SU-DHL-6 (cell line): ENCODE data around the gene FGF9.

Source experiments
- H2AFZ ChIP-seq: fragments of 200-600 bp; sonication (generic); 2 replicates; pipeline ENCODE4 v1.6.1; 2014; ENCODE audit warnings: low read depth, mild to moderate bottlenecking, moderate library complexity, mixed read lengths, antibody characterized with exemption, low read length; ENCODE audit not compliant: severe bottlenecking
- H3F3A ChIP-seq: fragments of 200-600 bp; shearing (Covaris generic); 2 replicates; pipeline ENCODE4 v1.6.0; 2016; ENCODE audit warnings: antibody characterized with exemption, mild to moderate bottlenecking; ENCODE audit not compliant: insufficient read depth
- H3K27ac ChIP-seq: fragments of 200-600 bp; sonication (generic); 2 replicates; pipeline ENCODE4 v1.5.1; 2016; ENCODE audit warnings: low read depth, mild to moderate bottlenecking, low read length, moderate library complexity, mixed read lengths
- H3K27me3 ChIP-seq: fragments of 200-600 bp; sonication (generic), shearing (Covaris generic); 2 replicates; pipeline ENCODE4 v1.6.0; 2014; ENCODE audit warnings: mild to moderate bottlenecking, low read length
- H3K36me3 ChIP-seq: fragments of 200-600 bp; sonication (generic); 2 replicates; pipeline ENCODE4 v1.6.1; 2014; ENCODE audit warnings: mild to moderate bottlenecking, low read length, mixed read lengths
- H3K4me2 ChIP-seq: fragments of 300-600, 200-600 bp; shearing (Covaris generic), sonication (generic); 2 replicates; pipeline ENCODE4 v1.6.0; 2014; ENCODE audit warnings: low read length, low read depth, mild to moderate bottlenecking; ENCODE audit not compliant: poor library complexity, severe bottlenecking
- H3K4me3 ChIP-seq: fragments of 200-600 bp; sonication (generic); 2 replicates; pipeline ENCODE4 v1.5.1; 2014; ENCODE audit warnings: antibody characterized with exemption, low read length, mild to moderate bottlenecking, mixed read lengths; ENCODE audit not compliant: insufficient read depth, poor library complexity, severe bottlenecking
- H3K79me2 ChIP-seq: fragments of 200-600 bp; sonication (generic); 2 replicates; pipeline ENCODE4 v1.6.1; 2014; ENCODE audit warnings: mild to moderate bottlenecking, low read length, moderate library complexity; ENCODE audit not compliant: insufficient read depth
- H3K9ac ChIP-seq: fragments of 200-600 bp; sonication (generic); 2 replicates; pipeline ENCODE4 v1.7.0; 2014; ENCODE audit warnings: mild to moderate bottlenecking, low read length
- H3K9me2 ChIP-seq: fragments of 200-600 bp; sonication (generic); replicated peaks from 2 replicates; pipeline ENCODE4 v1.6.1; 2014; ENCODE audit warnings: low read length; ENCODE audit not compliant: insufficient read depth
- H3K9me3 ChIP-seq: fragments of 200-600 bp; sonication (generic); 2 replicates; pipeline ENCODE4 v1.6.1; 2014; ENCODE audit warnings: low read length, mixed read lengths; ENCODE audit not compliant: insufficient read depth
- H4K20me1 ChIP-seq: fragments of 200-600 bp; sonication (generic); 2 replicates; pipeline ENCODE4 v1.6.1; 2014; ENCODE audit warnings: low read depth, mild to moderate bottlenecking, antibody characterized with exemption, low read length, moderate library complexity, mixed read lengths
- CTCF ChIP-seq: fragments of 200-600 bp; sonication (generic); IDR thresholded peaks from one replicate; pipeline ENCODE4 v1.5.1; 2017; ENCODE audit warnings: antibody characterized with exemption, mild to moderate bottlenecking, low read length, moderate library complexity; ENCODE audit not compliant: insufficient read depth, poor library complexity, severe bottlenecking
- EZH2phosphoT487 ChIP-seq: fragments of 200-600 bp; sonication (generic), shearing (Covaris generic); conservative IDR thresholded peaks from 2 replicates; pipeline ENCODE4 v1.6.1; 2018; ENCODE audit warnings: mild to moderate bottlenecking, antibody characterized with exemption, low read length, moderate library complexity, mixed read lengths

FGF9 gene

DNA sequence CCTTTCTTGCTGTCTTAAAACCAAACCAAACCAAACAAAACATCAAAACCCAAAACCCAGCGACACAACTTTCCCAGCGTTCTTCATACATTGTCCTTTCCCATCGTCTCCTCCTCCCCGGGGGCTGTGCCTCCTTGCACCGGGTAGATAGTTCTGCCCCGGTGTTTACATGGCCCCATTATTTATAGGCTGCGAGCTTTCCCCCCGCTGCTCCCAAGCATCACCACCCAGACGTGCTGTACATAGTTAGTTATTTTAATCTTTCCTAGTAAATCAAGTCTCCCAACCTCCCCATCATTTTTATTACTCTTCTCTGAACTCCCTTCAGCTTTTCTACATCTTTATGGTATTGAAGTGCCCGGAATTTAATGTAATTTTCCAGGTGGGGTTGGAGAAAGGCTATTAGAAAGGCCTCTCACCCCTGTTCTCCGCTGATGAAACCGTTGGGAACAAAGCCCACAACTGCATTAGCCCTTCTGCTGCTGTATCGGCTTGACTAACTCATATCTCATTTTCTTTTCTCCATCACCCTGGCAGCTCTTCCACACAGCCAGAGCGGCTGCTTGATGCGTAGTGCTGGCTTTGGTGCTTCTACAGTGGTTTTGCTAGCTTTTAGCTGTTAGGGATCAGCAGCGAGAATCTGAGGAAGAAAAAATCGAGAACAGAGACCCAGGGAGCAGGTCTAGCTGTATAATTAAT is 53.1 kb downstream of the FGF9 start:
- no peaks in the 10 kb centered on the region for H3K9me2 ChIP-seq
- no peak overlapping the region for H3K9ac ChIP-seq
- no peak overlapping the region for H3K27ac ChIP-seq
- H4K20me1 ChIP-seq, result no peaks in the 10 kb centered on the region
- 0 out of 2 replicates have a peak, but pooled peaks cover 5% of the 10 kb centered on the region for H3K9me3 ChIP-seq
- H2AFZ ChIP-seq, result no peak overlapping the region
- TF ChIP-seq CTCF (no peak), EZH2phosphoT487 (no peak)
- H3K79me2 ChIP-seq, result no peaks in the 10 kb centered on the region
- no peaks in the 10 kb centered on the region for H3K36me3 ChIP-seq
- H3K4me3 ChIP-seq, result no peak overlapping the region
- H3F3A ChIP-seq, result no peaks in the 10 kb centered on the region
- no peaks in the 10 kb centered on the region for H3K27me3 ChIP-seq
- H3K4me2 ChIP-seq, result no peak overlapping the region

DNA sequence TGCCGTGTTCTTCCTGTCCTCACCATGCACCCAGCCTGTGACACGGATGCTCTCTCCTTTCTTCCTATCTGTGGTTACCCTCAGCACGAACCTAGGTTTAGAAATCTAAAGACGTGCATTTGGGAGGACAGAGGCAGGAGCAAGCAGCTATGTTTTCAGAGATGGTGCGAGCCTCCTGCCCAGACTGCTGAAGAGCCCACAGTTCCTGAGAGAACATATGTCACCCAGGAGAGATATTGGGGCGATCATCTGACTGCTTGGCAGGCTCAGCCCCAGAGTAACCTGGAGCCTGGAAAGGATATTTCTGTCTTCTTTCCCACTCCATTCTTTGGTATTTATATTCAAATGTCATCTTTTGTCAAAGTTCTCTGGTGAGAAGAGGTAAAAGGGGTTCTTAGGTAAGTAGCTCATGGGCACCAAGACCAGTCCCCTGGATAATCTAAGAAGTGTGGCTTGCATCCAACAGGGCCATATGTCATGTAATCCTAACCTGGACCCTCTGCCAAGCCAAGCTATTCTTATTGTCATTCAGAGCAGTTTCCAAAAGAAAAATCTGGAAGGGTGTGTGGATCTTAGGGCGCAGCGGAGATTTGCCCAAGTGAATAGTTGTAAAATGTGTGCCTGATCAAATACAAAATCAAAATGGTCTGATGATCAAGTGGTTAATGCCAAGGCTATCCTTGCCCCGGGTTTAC is 59.5 kb downstream of the FGF9 start:
- no peaks in the 10 kb centered on the region for H4K20me1 ChIP-seq
- no peak overlapping the region for H3K9ac ChIP-seq
- no peaks in the 10 kb centered on the region for H3F3A ChIP-seq
- H3K9me2 ChIP-seq, result no peaks in the 10 kb centered on the region
- H3K4me3 ChIP-seq, result no peak overlapping the region
- no peaks in the 10 kb centered on the region for H3K27me3 ChIP-seq
- no peaks in the 10 kb centered on the region for H3K36me3 ChIP-seq
- no peaks in the 10 kb centered on the region for H3K79me2 ChIP-seq
- TF ChIP-seq CTCF (no peak), EZH2phosphoT487 (no peak)
- H3K9me3 ChIP-seq, result no peaks in the 10 kb centered on the region
- H3K27ac ChIP-seq, result no peak overlapping the region
- no peak overlapping the region for H2AFZ ChIP-seq
- H3K4me2 ChIP-seq, result no peak overlapping the region

DNA sequence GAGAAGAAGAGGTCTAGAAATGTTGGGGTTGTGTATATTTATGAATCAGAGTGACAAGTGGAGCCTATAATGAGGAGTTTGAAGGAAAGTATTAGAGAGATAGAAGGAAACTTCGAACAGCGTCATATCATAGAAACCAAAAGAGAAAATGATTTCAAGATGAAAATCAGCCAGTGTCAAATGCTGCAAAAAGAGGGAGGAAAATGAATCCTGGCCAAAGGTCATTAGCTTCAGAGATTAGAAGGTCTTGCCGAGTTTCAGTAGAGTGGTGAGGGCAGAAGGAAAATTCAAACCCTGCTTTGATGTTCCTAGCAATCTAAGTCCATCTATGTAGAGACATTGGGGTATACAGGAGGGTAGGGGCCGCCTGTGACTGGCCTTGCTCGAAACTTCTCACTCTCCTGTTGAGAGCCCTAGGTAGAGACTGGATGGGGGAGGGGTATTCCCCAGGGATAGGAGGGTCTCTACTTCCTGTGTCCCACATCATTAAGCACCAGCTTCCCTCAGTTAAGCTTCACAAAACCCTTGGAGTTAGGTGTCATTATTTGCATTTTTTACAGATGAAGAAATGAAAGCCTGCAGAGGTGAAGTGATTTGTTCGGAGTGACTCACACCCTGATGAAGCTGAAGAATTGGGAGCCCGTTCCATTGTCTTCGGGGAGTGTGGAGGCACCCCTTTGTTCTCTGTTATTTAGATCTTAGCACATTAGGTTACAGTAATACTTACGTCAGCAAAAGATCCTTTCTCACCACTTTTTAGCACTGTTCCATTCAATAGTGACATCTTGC is 62.8 kb downstream of the FGF9 start:
- no peak overlapping the region for H3K4me2 ChIP-seq
- no peaks in the 10 kb centered on the region for H3K79me2 ChIP-seq
- no peaks in the 10 kb centered on the region for H3K9me2 ChIP-seq
- H3K36me3 ChIP-seq, result no peaks in the 10 kb centered on the region
- TF ChIP-seq EZH2phosphoT487 (no peak), CTCF (no peak)
- no peaks in the 10 kb centered on the region for H4K20me1 ChIP-seq
- H3K27me3 ChIP-seq, result no peaks in the 10 kb centered on the region
- H3K9ac ChIP-seq, result no peak overlapping the region
- H2AFZ ChIP-seq, result no peak overlapping the region
- H3K27ac ChIP-seq, result no peak overlapping the region
- H3K4me3 ChIP-seq, result no peak overlapping the region
- no peaks in the 10 kb centered on the region for H3K9me3 ChIP-seq
- no peaks in the 10 kb centered on the region for H3F3A ChIP-seq
